Mesendoderm (in vitro differentiated cells): ENCODE measurements around the gene COL4A2.
A peak's percentile ranks its signal among the peaks of the same experiment; 100 is the strongest.

Experiments used
- DNase-seq: peaks from one replicate; pipeline ENCODE4 v3.0.0; 2013
- H2AK5ac ChIP-seq: 2 replicates; pipeline ENCODE4 v1.6.1; 2013; ENCODE audit warnings: low read length, inconsistent platforms
- H2BK120ac ChIP-seq: 2 replicates; pipeline ENCODE4 v1.6.1; 2013; ENCODE audit warnings: low read depth, mild to moderate bottlenecking, low read length, moderate library complexity, mixed read lengths
- H2BK15ac ChIP-seq: replicated peaks from 2 replicates; pipeline ENCODE4 v1.6.1; 2013; ENCODE audit warnings: low read depth, mild to moderate bottlenecking, moderate library complexity
- H2BK5ac ChIP-seq: 2 replicates; pipeline ENCODE4 v1.6.1; 2013; ENCODE audit warnings: low read length, inconsistent platforms
- H3K18ac ChIP-seq: 2 replicates; pipeline ENCODE4 v1.6.1; 2013; ENCODE audit warnings: mild to moderate bottlenecking, low read length, mixed read lengths
- H3K23ac ChIP-seq: one replicate; pipeline ENCODE4 v1.6.1; 2013; ENCODE audit warnings: low read length
- H3K27ac ChIP-seq: 2 replicates; pipeline ENCODE4 v1.5.1; 2013; ENCODE audit warnings: low read depth, mild to moderate bottlenecking, inconsistent platforms, low read length, moderate library complexity
- H3K27me3 ChIP-seq: 2 replicates; pipeline ENCODE4 v1.6.1; 2013; ENCODE audit warnings: low read length, control low read depth, mild to moderate bottlenecking, inconsistent platforms; ENCODE audit not compliant: insufficient read depth, poor library complexity
- H3K36me3 ChIP-seq: 2 replicates; pipeline ENCODE4 v1.6.1; 2013; ENCODE audit warnings: low read length, inconsistent platforms; ENCODE audit not compliant: control insufficient read depth, insufficient read depth
- H3K4ac ChIP-seq: one replicate; pipeline ENCODE4 v1.6.1; 2013; ENCODE audit warnings: low read depth, mild to moderate bottlenecking, low read length, moderate library complexity
- H3K4me1 ChIP-seq: 2 replicates; pipeline ENCODE4 v1.6.1; 2013; ENCODE audit warnings: low read depth, low read length, inconsistent platforms; ENCODE audit not compliant: control insufficient read depth
- H3K4me2 ChIP-seq: 2 replicates; pipeline ENCODE4 v1.6.1; 2013; ENCODE audit warnings: low read length
- H3K4me3 ChIP-seq: 2 replicates; pipeline ENCODE4 v1.5.1; 2013; ENCODE audit warnings: mild to moderate bottlenecking, low read length
- H3K56ac ChIP-seq: one replicate; pipeline ENCODE4 v1.6.1; 2013; ENCODE audit warnings: low read length
- H3K79me1 ChIP-seq: 2 replicates; pipeline ENCODE4 v1.6.1; 2013; ENCODE audit warnings: low read length, inconsistent platforms
- H3K79me2 ChIP-seq: 2 replicates; pipeline ENCODE4 v1.6.1; 2013; ENCODE audit warnings: mild to moderate bottlenecking, low read length; ENCODE audit not compliant: control insufficient read depth, insufficient read depth
- H3K9ac ChIP-seq: 2 replicates; pipeline ENCODE4 v1.6.1; 2013; ENCODE audit warnings: low read length, inconsistent platforms
- H4K5ac ChIP-seq: one replicate; pipeline ENCODE4 v1.6.1; 2013; ENCODE audit warnings: low read length
- H4K8ac ChIP-seq: one replicate; pipeline ENCODE4 v1.6.1; 2013; ENCODE audit warnings: low read depth, mild to moderate bottlenecking, control low read depth, low read length, moderate library complexity
- WGBS: extraction: QIAGEN DNeasy Blood & Tissue Kit; methylation state at CpG from one replicate; pipeline ENCODE4 v1.1.7; 2013; ENCODE audit warnings: low lambda C conversion rate, missing lambda C conversion rate; ENCODE audit not compliant: insufficient coverage; ENCODE audit errors: extremely low coverage; 5-methylcytosine and 5-hydroxymethylcytosine counted together

Gene COL4A2

DNA sequence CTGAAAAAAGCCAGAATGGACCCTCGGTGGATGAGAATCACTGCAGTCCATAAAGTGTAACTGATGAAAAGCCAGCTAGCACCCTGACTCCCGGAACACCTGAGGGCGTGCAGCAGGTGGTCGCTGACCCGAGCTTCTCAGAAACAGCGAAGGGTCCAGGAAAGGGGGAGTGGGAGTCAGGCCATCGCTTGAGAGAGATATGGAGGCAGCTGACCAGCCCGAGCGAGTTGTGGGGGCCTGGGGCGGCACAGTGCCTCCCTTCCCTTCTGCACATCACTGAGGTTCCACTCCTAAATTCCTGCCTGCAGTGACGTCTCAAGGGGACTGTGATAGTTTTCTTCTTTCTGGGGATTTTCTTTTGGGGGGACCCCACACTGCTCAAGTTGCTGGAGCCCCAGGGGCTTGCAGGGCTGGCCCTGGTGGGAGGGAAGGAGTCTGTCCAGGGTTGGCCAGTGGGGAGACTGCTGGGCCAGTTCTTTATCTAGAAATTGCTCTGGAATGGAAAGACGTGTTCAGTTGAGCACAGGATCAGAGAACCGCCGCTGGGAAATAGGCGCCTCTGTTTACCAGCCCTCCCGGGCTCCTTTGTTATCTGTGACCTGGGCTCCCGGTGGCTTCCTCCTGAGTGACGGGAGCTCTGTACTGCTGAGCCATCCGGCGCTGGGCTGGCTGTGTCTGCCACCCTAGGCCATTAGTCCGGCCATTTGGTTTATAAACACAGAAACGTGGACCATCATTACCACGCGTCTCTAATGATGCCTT, 183.1 kb downstream of the COL4A2 start:
- H3K27ac ChIP-seq, result no peak overlapping the region
- no peak overlapping the region for H3K4me2 ChIP-seq
- no peak overlapping the region for H3K4ac ChIP-seq
- H3K4me1 ChIP-seq, result peaks cover 13% of the 10 kb centered on the region
- peaks cover 1% of the 10 kb centered on the region for H3K36me3 ChIP-seq
- no peak overlapping the region for H4K5ac ChIP-seq
- no peak overlapping the region for H4K8ac ChIP-seq
- no peaks in the 10 kb centered on the region for H3K27me3 ChIP-seq
- H2BK120ac ChIP-seq, result no peak overlapping the region
- H3K79me2 ChIP-seq, result no peaks in the 10 kb centered on the region
- no peak overlapping the region for H2AK5ac ChIP-seq
- H3K9ac ChIP-seq, result no peak overlapping the region
- H3K23ac ChIP-seq, result no peak overlapping the region
- no peak overlapping the region for H3K56ac ChIP-seq
- H3K18ac ChIP-seq, result peak overlapping the region; percentile 0
- no peak overlapping the region for H3K4me3 ChIP-seq
- no peak overlapping the region for H2BK5ac ChIP-seq
- no CpG with 5 or more reads among the region's 24 CpGs for WGBS
- no peak overlapping the region for H2BK15ac ChIP-seq
- DNase-seq, result no peak
- H3K79me1 ChIP-seq, result no peaks in the 10 kb centered on the region

DNA sequence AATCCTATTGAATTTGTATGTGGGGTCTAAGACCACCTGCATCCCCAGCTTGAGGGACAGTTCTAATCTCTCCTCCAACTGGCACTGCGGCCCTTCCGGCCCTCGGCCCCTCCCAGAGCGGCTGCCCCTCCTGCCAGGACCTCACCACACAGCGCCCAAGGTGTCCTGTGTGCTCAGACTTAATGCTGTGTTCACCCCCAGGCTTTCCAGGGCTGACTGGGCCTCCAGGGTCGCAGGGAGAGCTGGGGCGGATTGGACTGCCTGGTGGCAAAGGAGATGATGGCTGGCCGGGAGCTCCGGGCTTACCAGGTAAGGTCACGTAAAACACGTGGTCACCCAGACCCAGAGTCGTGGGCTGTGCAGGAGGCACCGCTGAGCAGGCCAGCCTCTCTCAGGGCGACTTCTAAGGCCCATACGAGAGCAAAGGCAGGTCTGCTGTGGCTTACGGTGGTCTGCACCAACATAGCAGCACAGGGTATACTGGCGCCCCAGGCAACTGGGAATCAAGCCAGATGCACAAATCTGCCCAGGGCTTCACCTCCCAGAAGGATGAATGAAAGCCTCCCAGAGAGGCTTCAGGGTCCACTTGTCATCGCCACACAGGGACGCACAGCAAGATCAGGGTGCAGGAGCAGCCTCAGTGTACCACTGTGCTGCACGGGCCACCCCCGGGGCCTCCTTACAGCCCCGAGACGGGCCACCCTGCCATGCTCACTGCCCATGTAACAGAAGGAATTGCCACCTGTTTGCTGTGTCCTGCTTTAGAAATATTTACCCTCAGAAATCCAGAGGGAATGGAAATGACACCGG, 185.0 kb downstream of the COL4A2 start:
- WGBS, result no CpG with 5 or more reads among the region's 24 CpGs
- Histone ChIP-seq H2AK5ac (no peak overlapping the region), H3K9ac (no peak overlapping the region), H4K8ac (no peak overlapping the region), H3K4me2 (no peak overlapping the region), H2BK15ac (no peak overlapping the region), H3K23ac (no peak overlapping the region), H3K79me2 (no peaks in the 10 kb centered on the region), H4K5ac (no peak overlapping the region), H2BK120ac (no peak overlapping the region), H3K4me3 (no peak overlapping the region), H2BK5ac (no peak overlapping the region), H3K27ac (no peak overlapping the region), H3K27me3 (no peaks in the 10 kb centered on the region), H3K4ac (no peak overlapping the region), H3K56ac (no peak overlapping the region), H3K79me1 (no peaks in the 10 kb centered on the region), H3K4me1 (peaks cover 2% of the 10 kb centered on the region), H3K18ac (no peak overlapping the region), H3K36me3 (peaks cover 5% of the 10 kb centered on the region)
- DNase-seq, result no peak

DNA sequence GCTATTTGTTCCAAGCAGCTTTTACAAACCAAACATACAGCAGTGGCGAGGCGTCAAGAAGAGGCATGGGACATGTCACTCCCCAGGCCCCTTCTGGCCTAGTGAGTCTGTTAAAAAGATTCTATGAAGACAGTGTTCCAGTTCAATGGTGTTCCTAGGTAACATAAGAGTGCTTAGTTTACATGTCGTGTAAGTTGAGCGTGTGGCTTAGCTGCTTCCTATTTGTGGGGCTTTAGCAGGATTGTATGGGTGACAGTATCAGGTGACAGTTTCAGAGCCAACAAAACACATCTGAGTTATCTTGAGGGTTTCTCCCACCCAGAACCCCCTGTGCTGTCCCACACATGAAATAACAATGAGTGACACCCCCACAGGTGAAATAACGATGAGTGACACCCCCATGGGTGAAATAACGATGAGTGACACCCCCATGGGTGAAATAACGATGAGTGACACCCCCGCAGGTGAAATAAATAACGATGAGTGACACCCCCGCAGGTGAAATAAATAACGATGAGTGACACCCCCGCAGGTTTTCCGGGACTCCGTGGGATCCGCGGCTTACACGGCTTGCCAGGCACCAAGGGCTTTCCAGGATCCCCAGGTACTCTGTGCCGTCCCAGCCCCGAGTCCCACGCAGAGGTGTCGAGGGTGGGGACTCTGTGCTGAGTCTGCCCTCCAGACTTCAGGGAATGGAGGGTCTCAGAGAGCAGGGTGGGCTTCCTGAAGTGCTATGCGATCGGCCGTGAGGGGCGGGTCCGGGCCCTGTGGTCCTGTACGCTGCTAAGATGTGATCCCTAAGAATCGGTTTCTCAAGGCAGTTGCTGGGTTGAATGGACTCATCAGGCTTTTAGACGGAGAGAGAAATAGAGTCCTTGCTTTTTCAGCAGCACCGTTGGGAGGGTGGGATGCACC, 185.9 kb downstream of the COL4A2 start:
- no peak overlapping the region for H2BK5ac ChIP-seq
- no peak overlapping the region for H4K8ac ChIP-seq
- H3K18ac ChIP-seq, result no peak overlapping the region
- no peak overlapping the region for H3K27ac ChIP-seq
- H3K4me2 ChIP-seq, result no peak overlapping the region
- H3K79me1 ChIP-seq, result no peaks in the 10 kb centered on the region
- H2BK15ac ChIP-seq, result no peak overlapping the region
- peaks cover 5% of the 10 kb centered on the region for H3K36me3 ChIP-seq
- DNase-seq, result no peak
- no peaks in the 10 kb centered on the region for H3K79me2 ChIP-seq
- no peaks in the 10 kb centered on the region for H3K4me1 ChIP-seq
- no peak overlapping the region for H2BK120ac ChIP-seq
- no peak overlapping the region for H3K23ac ChIP-seq
- H2AK5ac ChIP-seq, result no peak overlapping the region
- no peak overlapping the region for H3K4me3 ChIP-seq
- no CpG with 5 or more reads among the region's 30 CpGs for WGBS
- H3K27me3 ChIP-seq, result no peaks in the 10 kb centered on the region
- H4K5ac ChIP-seq, result no peak overlapping the region
- H3K9ac ChIP-seq, result no peak overlapping the region
- no peak overlapping the region for H3K56ac ChIP-seq
- H3K4ac ChIP-seq, result no peak overlapping the region

DNA sequence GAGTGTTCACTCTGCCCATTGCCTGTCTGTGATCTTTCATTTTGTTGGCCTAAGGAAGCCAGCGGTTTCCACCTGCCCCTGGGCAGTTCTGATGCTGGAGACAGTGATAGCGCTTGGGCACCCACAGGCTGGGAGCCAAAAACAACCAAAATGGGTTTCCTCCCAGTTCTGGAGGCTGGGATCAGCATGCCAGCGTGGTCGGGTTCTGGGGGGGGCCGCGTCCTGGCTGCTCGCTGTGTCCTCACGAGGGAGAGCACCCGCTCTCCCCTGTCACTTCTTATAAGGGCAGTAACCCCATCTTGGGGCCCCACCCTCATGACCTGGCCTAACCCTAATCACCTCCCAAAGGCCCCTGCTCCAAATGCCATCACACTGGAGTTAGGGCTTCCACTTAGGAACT, 186.5 kb downstream of the COL4A2 start:
- H3K36me3 ChIP-seq, result peaks cover 7% of the 10 kb centered on the region
- no peaks in the 10 kb centered on the region for H3K4me1 ChIP-seq
- H4K5ac ChIP-seq, result no peak overlapping the region
- no peak overlapping the region for H3K23ac ChIP-seq
- no peak for DNase-seq
- H3K56ac ChIP-seq, result no peak overlapping the region
- no peak overlapping the region for H2BK120ac ChIP-seq
- WGBS, result no CpG with 5 or more reads among the region's 9 CpGs
- no peak overlapping the region for H2AK5ac ChIP-seq
- H3K18ac ChIP-seq, result no peak overlapping the region
- no peaks in the 10 kb centered on the region for H3K27me3 ChIP-seq
- H2BK15ac ChIP-seq, result no peak overlapping the region
- H3K4me3 ChIP-seq, result no peak overlapping the region
- no peak overlapping the region for H3K4me2 ChIP-seq
- no peak overlapping the region for H2BK5ac ChIP-seq
- no peak overlapping the region for H3K4ac ChIP-seq
- no peak overlapping the region for H3K27ac ChIP-seq
- H3K79me2 ChIP-seq, result no peaks in the 10 kb centered on the region
- no peaks in the 10 kb centered on the region for H3K79me1 ChIP-seq
- no peak overlapping the region for H4K8ac ChIP-seq
- no peak overlapping the region for H3K9ac ChIP-seq

DNA sequence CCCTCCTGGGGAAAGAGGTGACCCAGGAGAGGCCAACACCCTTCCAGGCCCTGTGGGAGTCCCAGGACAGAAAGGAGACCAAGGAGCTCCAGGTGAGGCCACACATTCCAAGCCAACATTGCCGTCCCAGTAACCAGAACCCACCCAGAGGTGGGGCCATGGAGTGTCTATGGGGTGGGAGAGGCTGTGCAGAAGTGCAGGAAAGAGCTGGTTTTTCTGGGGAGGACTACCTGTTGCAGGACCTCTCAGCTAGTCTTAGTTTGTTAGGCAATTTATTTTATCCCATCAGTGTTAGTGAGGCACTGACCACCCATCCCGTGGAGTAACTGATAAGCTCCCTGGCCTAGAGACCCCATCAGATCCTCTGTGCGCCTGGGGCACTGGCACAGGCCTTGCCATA, 188.3 kb downstream of the COL4A2 start:
- no peak overlapping the region for H2BK5ac ChIP-seq
- H3K4ac ChIP-seq, result no peak overlapping the region
- H3K36me3 ChIP-seq, result peaks cover 10% of the 10 kb centered on the region

More for the DNA sequence above, 188.3 kb downstream of the COL4A2 start:
- Histone ChIP-seq H3K4me3 (no peak overlapping the region), H4K5ac (no peak overlapping the region), H3K23ac (no peak overlapping the region), H2BK15ac (no peak overlapping the region), H3K79me2 (no peaks in the 10 kb centered on the region), H3K18ac (no peak overlapping the region), H3K56ac (no peak overlapping the region), H2BK120ac (no peak overlapping the region), H2AK5ac (no peak overlapping the region), H3K79me1 (no peaks in the 10 kb centered on the region), H3K4me1 (no peaks in the 10 kb centered on the region), H3K27me3 (no peaks in the 10 kb centered on the region), H3K4me2 (no peak overlapping the region), H3K27ac (no peak overlapping the region), H4K8ac (no peak overlapping the region), H3K9ac (no peak overlapping the region)
- no peak for DNase-seq
- WGBS, result no CpG with 5 or more reads among the region's 3 CpGs
